A673 (cell line): Measurements from ENCODE around the gene ABHD10. TPM values are rescaled to one million over a fixed set of nuclear protein-coding genes. Genes with fewer than 3 reads are reported as not detected.

Experiments used
- BruUV-seq: library from RNA; stranded (reverse); fragments of 400-500 nt; replicated peaks from 2 replicates; lab custom pipeline; 2021; lab: Mats Ljungman, UMichigan
- CTCF ChIA-PET: fragments of 300-600 bp; sonication (Branson Sonifier 250); formaldehyde crosslinking; loops from one replicate; lab custom pipeline; 2022; ENCODE audit warnings: antibody characterized with exemption; lab: Charles Lee
- POLR2A ChIA-PET: fragments of 300-600 bp; sonication (Branson Sonifier 250); formaldehyde crosslinking; loops from one replicate; lab custom pipeline; 2022; ENCODE audit warnings: antibody characterized with exemption; ENCODE audit not compliant: low non-redundant PET; lab: Charles Lee
- DNase-seq: peaks from one replicate; pipeline ENCODE4 v3.0.0-alpha.2; 2015; ENCODE audit warnings: low spot score
- H3K27ac ChIP-seq: fragments of 200-600 bp; sonication (generic); 2 replicates; pipeline ENCODE4 v1.5.1; 2016; ENCODE audit warnings: mixed run types, low read depth, mild to moderate bottlenecking, mixed read lengths, antibody characterized with exemption, low read length; ENCODE audit not compliant: poor library complexity, severe bottlenecking
- H3K27me3 ChIP-seq: fragments of 200-600 bp; sonication (generic); replicated peaks from 2 replicates; pipeline ENCODE4 v1.6.1; 2017; ENCODE audit warnings: mixed run types, low read depth, mild to moderate bottlenecking, mixed read lengths, antibody characterized with exemption, low read length; ENCODE audit not compliant: insufficient read depth, poor library complexity
- H3K36me3 ChIP-seq: fragments of 200-600 bp; sonication (generic); 2 replicates; pipeline ENCODE4 v1.6.1; 2016; ENCODE audit warnings: mixed run types, mild to moderate bottlenecking, mixed read lengths, antibody characterized with exemption, low read length; ENCODE audit not compliant: insufficient read depth, poor library complexity, severe bottlenecking
- H3K4me1 ChIP-seq: fragments of 200-600 bp; sonication (generic); 2 replicates; pipeline ENCODE4 v1.6.1; 2017; ENCODE audit warnings: mixed run types, mild to moderate bottlenecking, mixed read lengths, antibody characterized with exemption, low read length; ENCODE audit not compliant: insufficient read depth, poor library complexity, severe bottlenecking
- H3K4me3 ChIP-seq: fragments of 200-600 bp; sonication (generic); 2 replicates; pipeline ENCODE4 v1.5.1; 2016; ENCODE audit warnings: low read depth, mixed run types, mild to moderate bottlenecking, mixed read lengths, low read length; ENCODE audit not compliant: poor library complexity, severe bottlenecking
- H3K9me3 ChIP-seq: fragments of 200-600 bp; sonication (generic); 2 replicates; pipeline ENCODE4 v1.6.1; 2016; ENCODE audit warnings: mixed run types, low read depth, mild to moderate bottlenecking, mixed read lengths, antibody characterized with exemption, low read length; ENCODE audit not compliant: poor library complexity, severe bottlenecking
- EZH2 ChIP-seq: fragments of 200-600 bp; sonication (generic); IDR thresholded peaks from 2 replicates; pipeline ENCODE4 v1.6.1; 2017; ENCODE audit warnings: borderline replicate concordance, low read depth, mild to moderate bottlenecking, mixed read lengths, antibody characterized with exemption, low read length; ENCODE audit not compliant: poor library complexity, severe bottlenecking
- intact Hi-C: fragments of 100-400 bp; cut with micrococcal nuclease; formaldehyde crosslinking; loops from one replicate; pipeline ENCODE4 v1.10.0; 2022; ENCODE audit not compliant: unreplicated experiment
- total RNA-seq: library from RNA; stranded (reverse); gene quantifications from 2 replicates; pipeline ENCODE4 v1.2.3, GENCODE V29; 2021
- TF ChIP-seq, protein P1 (sequence below): fragments of 300-800, 200-600 bp; sonication (generic); conservative IDR thresholded peaks from 2 replicates; pipeline ENCODE4 v1.5.1; 2017; ENCODE audit warnings: low read depth, mild to moderate bottlenecking, antibody characterized with exemption, low read length, moderate library complexity, mixed read lengths

The ABHD10 gene
- total RNA-seq, 1 experiment from 2014 or later, result 40.7 TPM

DNA sequence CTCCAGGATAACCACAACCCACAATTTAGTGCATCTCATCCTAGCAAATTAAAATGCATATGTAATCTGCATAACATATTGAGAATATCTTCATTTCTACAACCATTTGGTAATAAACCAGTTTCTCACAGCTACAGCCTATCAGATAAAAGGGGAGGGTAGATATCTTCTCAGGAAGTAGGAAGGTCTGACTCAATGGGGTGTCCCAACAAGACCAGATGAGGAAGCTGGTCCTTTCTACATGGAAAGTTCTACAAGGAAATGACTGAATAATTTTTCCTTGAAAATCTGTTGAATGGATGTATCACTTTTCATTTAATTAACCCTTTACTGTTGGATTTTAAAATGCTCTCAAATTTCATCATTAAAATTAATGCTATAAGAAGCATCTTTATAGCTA, 38.3 kb downstream of the ABHD10 start:
- no peaks in the 10 kb centered on the region for H3K9me3 ChIP-seq
- DNase-seq, result no peak
- H3K4me1 ChIP-seq, result peaks cover 18% of the 10 kb centered on the region
- no peaks in the 10 kb centered on the region for H3K27me3 ChIP-seq
- H3K27ac ChIP-seq, result no peak overlapping the region
- intact Hi-C loops, result no loop called here
- H3K36me3 ChIP-seq, result no peaks in the 10 kb centered on the region
- no TSS peak for BruUV-seq
- POLR2A ChIA-PET, result no interaction called here
- no peak overlapping the region for H3K4me3 ChIP-seq
- TF ChIP-seq, protein P1, sequence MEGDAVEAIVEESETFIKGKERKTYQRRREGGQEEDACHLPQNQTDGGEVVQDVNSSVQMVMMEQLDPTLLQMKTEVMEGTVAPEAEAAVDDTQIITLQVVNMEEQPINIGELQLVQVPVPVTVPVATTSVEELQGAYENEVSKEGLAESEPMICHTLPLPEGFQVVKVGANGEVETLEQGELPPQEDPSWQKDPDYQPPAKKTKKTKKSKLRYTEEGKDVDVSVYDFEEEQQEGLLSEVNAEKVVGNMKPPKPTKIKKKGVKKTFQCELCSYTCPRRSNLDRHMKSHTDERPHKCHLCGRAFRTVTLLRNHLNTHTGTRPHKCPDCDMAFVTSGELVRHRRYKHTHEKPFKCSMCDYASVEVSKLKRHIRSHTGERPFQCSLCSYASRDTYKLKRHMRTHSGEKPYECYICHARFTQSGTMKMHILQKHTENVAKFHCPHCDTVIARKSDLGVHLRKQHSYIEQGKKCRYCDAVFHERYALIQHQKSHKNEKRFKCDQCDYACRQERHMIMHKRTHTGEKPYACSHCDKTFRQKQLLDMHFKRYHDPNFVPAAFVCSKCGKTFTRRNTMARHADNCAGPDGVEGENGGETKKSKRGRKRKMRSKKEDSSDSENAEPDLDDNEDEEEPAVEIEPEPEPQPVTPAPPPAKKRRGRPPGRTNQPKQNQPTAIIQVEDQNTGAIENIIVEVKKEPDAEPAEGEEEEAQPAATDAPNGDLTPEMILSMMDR, result no peak
- TF ChIP-seq EZH2, result no peak
- CTCF ChIA-PET, result no interaction called here

DNA sequence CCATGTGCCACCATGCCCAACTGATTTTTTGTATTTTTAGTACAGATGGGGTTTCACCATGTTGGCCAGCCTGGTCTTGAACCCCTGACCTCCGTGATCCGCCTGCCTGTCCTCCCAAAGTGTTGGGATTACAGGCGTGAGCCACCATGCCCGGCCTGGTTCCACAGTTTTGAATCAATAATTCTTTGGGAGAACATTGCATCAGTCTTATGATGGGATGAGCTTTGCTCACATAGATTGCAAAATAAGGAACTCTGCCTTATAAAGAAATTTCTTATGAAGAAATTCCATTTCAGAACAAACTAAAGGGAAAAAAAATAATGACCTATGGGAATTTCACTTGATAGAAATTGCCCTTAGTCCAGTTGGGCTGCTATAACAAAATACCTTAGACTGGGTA, 39.9 kb downstream of the ABHD10 start:
- no peaks in the 10 kb centered on the region for H3K27me3 ChIP-seq
- POLR2A ChIA-PET, result no interaction called here
- H3K4me1 ChIP-seq, result peaks cover 5% of the 10 kb centered on the region
- TF ChIP-seq EZH2, result no peak
- TF ChIP-seq, protein P1, result no peak
- CTCF ChIA-PET, result no interaction called here
- intact Hi-C loops, result no loop called here
- DNase-seq, result no peak
- BruUV-seq, result no TSS peak
- H3K27ac ChIP-seq, result no peak overlapping the region
- H3K36me3 ChIP-seq, result no peaks in the 10 kb centered on the region
- H3K9me3 ChIP-seq, result no peaks in the 10 kb centered on the region
- H3K4me3 ChIP-seq, result no peak overlapping the region

DNA sequence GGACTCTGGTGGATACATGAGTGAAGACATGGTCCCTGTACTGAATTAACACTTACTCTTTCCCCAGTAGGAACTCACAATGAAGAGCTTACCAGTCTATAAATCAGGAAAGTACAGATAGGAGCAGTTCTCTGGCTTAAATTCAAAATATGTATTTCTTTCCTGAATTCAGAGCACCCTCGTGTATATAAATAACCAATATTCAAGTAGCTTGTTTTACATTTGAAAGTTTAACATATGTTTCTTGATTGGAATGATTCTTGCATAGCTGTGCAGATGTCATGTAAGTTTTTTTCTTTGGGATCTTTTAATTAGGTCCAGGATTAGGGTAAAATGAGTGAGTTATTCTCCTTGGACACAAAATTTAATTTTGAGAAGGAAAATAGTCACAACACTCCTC, 40.9 kb downstream of the ABHD10 start:
- CTCF ChIA-PET, result no interaction called here
- TF ChIP-seq EZH2, result no peak
- TF ChIP-seq, protein P1, result no peak
- BruUV-seq, result no TSS peak

More for the DNA sequence above, 40.9 kb downstream of the ABHD10 start:
- no peaks in the 10 kb centered on the region for H3K27me3 ChIP-seq
- POLR2A ChIA-PET, result no interaction called here
- intact Hi-C loops, result no loop called here
- peaks cover 5% of the 10 kb centered on the region for H3K4me1 ChIP-seq
- H3K9me3 ChIP-seq, result no peaks in the 10 kb centered on the region
- no peak overlapping the region for H3K4me3 ChIP-seq
- no peak for DNase-seq
- H3K27ac ChIP-seq, result no peak overlapping the region
- H3K36me3 ChIP-seq, result no peaks in the 10 kb centered on the region
